Stimulated activated CD4-positive, alpha-beta T cell treated with anti-CD3 and anti-CD28 coated beads, Interleukin-4, amount 100 ng/mL, for 48 hours (primary cell): Measurements from ENCODE around the gene IGFALS.

Experiments used
- DNase-seq, 2 donors: peaks; one replicate each; pipeline ENCODE4 v3.0.0-alpha.2; 2020; ENCODE audit warnings: low read depth in 2 of 2

Gene IGFALS

GRCh38 chr16:1744338-1744840 lies 49.1 kb downstream of the IGFALS start:
- DNase-seq = no peak

GRCh38 chr16:1743376-1744337 lies 49.8 kb downstream of the IGFALS start:
- no peak for DNase-seq

- no peak for DNase-seq
Observed at GRCh38 chr16:1741553-1742165, 51.8 kb downstream of the IGFALS start.

- DNase-seq = no peak
Observed at GRCh38 chr16:1740781-1741490, 52.6 kb downstream of the IGFALS start.
